Measurements from ENCODE around the gene ZFAND4.
A peak's percentile ranks its signal among the peaks of the same experiment; 100 is the strongest.
"Not testable (repeated sequence)": the region's sequence is repeated elsewhere in the genome, so short reads cannot be mapped to it uniquely, and the experiment has no call there.

The ZFAND4 gene

GRCh38 chr10:45672181-45673073 is at the start of gene ZFAND4:
ZFAND4 (minus strand) TSS chr10:45672772; CDS start chr10:45663725, 9,047 bp downstream.
- peak; percentile 79 to 93 (median 87) for DNase-seq (ENCODE audit: low read depth in 4 of 4, low spot score in 1 of 4)

GRCh38 chr10:45721503-45721902 is 48.9 kb upstream of the ZFAND4 start:
- DNase-seq (ENCODE audit: low read depth in 4 of 4, low spot score in 1 of 4): not testable (repeated sequence)

GRCh38 chr10:45717642-45718041 is 45.1 kb upstream of the ZFAND4 start:
- not testable (repeated sequence) for DNase-seq (ENCODE audit: low read depth in 4 of 4, low spot score in 1 of 4)

- DNase-seq (ENCODE audit: low read depth in 4 of 4, low spot score in 1 of 4): not testable (repeated sequence)
Observed at GRCh38 chr10:45717053-45717452, 44.5 kb upstream of the ZFAND4 start.

GRCh38 chr10:45711223-45711622 is 38.7 kb upstream of the ZFAND4 start:
- not testable (repeated sequence) for DNase-seq (ENCODE audit: low read depth in 4 of 4, low spot score in 1 of 4)

GRCh38 chr10:45710200-45710796 is 37.7 kb upstream of the ZFAND4 start:
- not testable (repeated sequence) for DNase-seq (ENCODE audit: low read depth in 4 of 4, low spot score in 1 of 4)

- not testable (repeated sequence) for DNase-seq (ENCODE audit: low read depth in 4 of 4, low spot score in 1 of 4)
Observed at GRCh38 chr10:45678467-45678866, 5.9 kb upstream of the ZFAND4 start.

GRCh38 chr10:45675388-45675787 is 2.8 kb upstream of the ZFAND4 start:
- no peak for DNase-seq (ENCODE audit: low read depth in 4 of 4, low spot score in 1 of 4)

GRCh38 chr10:45673074-45673648 is 589 bp upstream of the ZFAND4 start:
- no peak for DNase-seq (ENCODE audit: low read depth in 4 of 4, low spot score in 1 of 4)

GRCh38 chr10:45671300-45671699 is 1.3 kb downstream of the ZFAND4 start:
- DNase-seq (ENCODE audit: low read depth in 4 of 4, low spot score in 1 of 4): not testable (repeated sequence)

- not testable (repeated sequence) for DNase-seq (ENCODE audit: low read depth in 4 of 4, low spot score in 1 of 4)
Observed at GRCh38 chr10:45669897-45670296, 2.7 kb downstream of the ZFAND4 start.

GRCh38 chr10:45660876-45661411 is 11.6 kb downstream of the ZFAND4 start:
- no peak for DNase-seq (ENCODE audit: low read depth in 4 of 4, low spot score in 1 of 4)

GRCh38 chr10:45657033-45657926 is 15.3 kb downstream of the ZFAND4 start:
- DNase-seq (ENCODE audit: low read depth in 4 of 4, low spot score in 1 of 4): no peak

GRCh38 chr10:45655219-45655618 is 17.4 kb downstream of the ZFAND4 start:
- DNase-seq (ENCODE audit: low read depth in 4 of 4, low spot score in 1 of 4): no peak

GRCh38 chr10:45654753-45655141 is 17.8 kb downstream of the ZFAND4 start:
- DNase-seq (ENCODE audit: low read depth in 4 of 4, low spot score in 1 of 4): not testable (repeated sequence)

- no peak for DNase-seq (ENCODE audit: low read depth in 4 of 4, low spot score in 1 of 4)
Observed at GRCh38 chr10:45653454-45653853, 19.1 kb downstream of the ZFAND4 start.

GRCh38 chr10:45652511-45652910 is 20.1 kb downstream of the ZFAND4 start:
- DNase-seq (ENCODE audit: low read depth in 4 of 4, low spot score in 1 of 4): no peak

- no peak for DNase-seq (ENCODE audit: low read depth in 4 of 4, low spot score in 1 of 4)
Observed at GRCh38 chr10:45649296-45649695, 23.3 kb downstream of the ZFAND4 start.

GRCh38 chr10:45647118-45647517 is 25.5 kb downstream of the ZFAND4 start:
- no peak for DNase-seq (ENCODE audit: low read depth in 4 of 4, low spot score in 1 of 4)

- DNase-seq (ENCODE audit: low read depth in 4 of 4, low spot score in 1 of 4): no peak
Observed at GRCh38 chr10:45646384-45647050, 26.1 kb downstream of the ZFAND4 start.
